ENCODE results near the gene COG2. TPM values are rescaled to one million over a fixed set of nuclear protein-coding genes. Genes with fewer than 3 reads are reported as not detected.
"Not testable (repeated sequence)": the region's sequence is repeated elsewhere in the genome, so short reads cannot be mapped to it uniquely, and the experiment has no call there.

The COG2 gene
- total RNA-seq, 1 donor from 2014 or later, result 32.4 TPM

GRCh38 chr1:230626232-230626631 is 16.0 kb upstream of the COG2 start:
- intact Hi-C loops (cut with micrococcal nuclease), result no loop called here

GRCh38 chr1:230627767-230628166 is 14.5 kb upstream of the COG2 start:
- intact Hi-C loops (cut with micrococcal nuclease), result no loop called here

GRCh38 chr1:230629511-230629910 is 12.8 kb upstream of the COG2 start:
- intact Hi-C loops (cut with micrococcal nuclease), result no loop called here

GRCh38 chr1:230631477-230631876 is 10.8 kb upstream of the COG2 start:
- intact Hi-C loops (cut with micrococcal nuclease), result no loop called here

GRCh38 chr1:230632273-230632873 is 9.9 kb upstream of the COG2 start:
- intact Hi-C loops (cut with micrococcal nuclease), result no loop called here

- intact Hi-C loops (cut with micrococcal nuclease), result no loop called here
These were observed 8.8 kb upstream of the COG2 start for GRCh38 chr1:230633469-230633868.

- intact Hi-C loops (cut with micrococcal nuclease), result no loop called here
These were observed 7.9 kb upstream of the COG2 start for GRCh38 chr1:230634384-230634783.

- intact Hi-C loops (cut with micrococcal nuclease), result no loop called here
These were observed 5.6 kb upstream of the COG2 start for GRCh38 chr1:230636575-230637148.

- intact Hi-C loops (cut with micrococcal nuclease), result loop anchor here (5.0 to 10.0 kb wide), 6 partner anchors 113 to 1082 kb away; partner anchors contain the start of genes ABCB10, EGLN1, EXOC8 and SPRTN
These were observed 2.5 kb upstream of the COG2 start for GRCh38 chr1:230639714-230640209.

GRCh38 chr1:230641346-230641745 is 935 bp upstream of the COG2 start:
- intact Hi-C loops (cut with micrococcal nuclease), result loop anchor here (5.0 to 10.0 kb wide), 6 partner anchors 111 to 1084 kb away; partner anchors contain the start of genes ABCB10, EGLN1, EXOC8 and SPRTN

GRCh38 chr1:230641900-230642262 is 400 bp upstream of the COG2 start:
- intact Hi-C loops (cut with micrococcal nuclease), result loop anchor here (1.0 to 10.0 kb wide), 12 partner anchors 110 to 1085 kb away; partner anchors contain the start of genes ABCB10, ARV1, C1orf198 and EGLN1

GRCh38 chr1:230643908-230644307 is 1.6 kb downstream of the COG2 start:
- intact Hi-C loops (cut with micrococcal nuclease), result loop anchor here (2.0 to 10.0 kb wide), 9 partner anchors 108 to 1087 kb away; partner anchors contain the start of genes ABCB10, EGLN1, EXOC8 and GALNT2

GRCh38 chr1:230646710-230647302 is 4.5 kb downstream of the COG2 start:
- intact Hi-C loops (cut with micrococcal nuclease), result loop anchor here (10.0 kb wide), 1 partner anchor 388 kb away; no protein-coding TSS in a partner anchor

GRCh38 chr1:230647321-230647720 is 5.0 kb downstream of the COG2 start:
- intact Hi-C loops (cut with micrococcal nuclease), result loop anchor here (10.0 kb wide), 1 partner anchor 387 kb away; no protein-coding TSS in a partner anchor

- intact Hi-C loops (cut with micrococcal nuclease), result loop anchor here (10.0 kb wide), 1 partner anchor 387 kb away; no protein-coding TSS in a partner anchor
These were observed 5.8 kb downstream of the COG2 start for GRCh38 chr1:230648114-230648513.

GRCh38 chr1:230650300-230650699 is 8.0 kb downstream of the COG2 start:
- intact Hi-C loops (cut with micrococcal nuclease), result no loop called here

- intact Hi-C loops (cut with micrococcal nuclease), result no loop called here
These were observed 9.0 kb downstream of the COG2 start for GRCh38 chr1:230651235-230651634.

GRCh38 chr1:230656719-230657118 is 14.4 kb downstream of the COG2 start:
- intact Hi-C loops (cut with micrococcal nuclease), result not testable (repeated sequence)

- intact Hi-C loops (cut with micrococcal nuclease), result not testable (repeated sequence)
These were observed 15.8 kb downstream of the COG2 start for GRCh38 chr1:230658103-230658502.

- intact Hi-C loops (cut with micrococcal nuclease), result no loop called here
These were observed 16.4 kb downstream of the COG2 start for GRCh38 chr1:230658691-230659090.

GRCh38 chr1:230661976-230662375 is 19.7 kb downstream of the COG2 start:
- intact Hi-C loops (cut with micrococcal nuclease), result no loop called here

GRCh38 chr1:230668227-230668626 is 25.9 kb downstream of the COG2 start:
- intact Hi-C loops (cut with micrococcal nuclease), result no loop called here
